Right atrium auricular region (tissue), 2 donors: ENCODE data around the gene MYL5. TPM values are rescaled to one million over a fixed set of nuclear protein-coding genes. Genes with fewer than 3 reads are reported as not detected.

Source experiments
- DNase-seq: peaks from one replicate; pipeline ENCODE4 v3.0.0-alpha.2; 2019; ENCODE audit warnings: low spot score
- H3K27ac ChIP-seq, 2 donors: fragments of 200-600 bp; sonication (generic); 1 replicate in 1 of 2; 2 replicates in 1 of 2; pipeline ENCODE4 v1.5.1; 2016 to 2019
- H3K27me3 ChIP-seq, 2 donors: fragments of 200-600 bp; sonication (generic); one replicate each; pipeline versions ENCODE4 v1.5.1 to v1.6.0; 2017 to 2019
- H3K36me3 ChIP-seq: fragments of 200-600 bp; sonication (generic); one replicate; pipeline ENCODE4 v1.5.1; 2016
- H3K4me1 ChIP-seq, 2 donors: fragments of 200-600 bp; sonication (generic); one replicate each; pipeline versions ENCODE4 v1.5.1 to v1.6.0; 2017 to 2019
- H3K4me3 ChIP-seq, 2 donors: fragments of 200-600 bp; sonication (generic); 1 replicate in 1 of 2; 2 replicates in 1 of 2; pipeline ENCODE4 v1.5.1; 2017 to 2019; ENCODE audit warnings: mild to moderate bottlenecking in 1 of 2, moderate library complexity in 1 of 2
- H3K9me3 ChIP-seq, 2 donors: fragments of 200-600 bp; sonication (generic); one replicate each; pipeline ENCODE4 v1.5.1; 2019
- CTCF ChIP-seq, 2 donors: fragments of 200-600 bp; sonication (generic); IDR thresholded peaks; one replicate each; pipeline ENCODE4 v1.5.1; 2019; ENCODE audit warnings: antibody characterized with exemption in 2 of 2
- total RNA-seq, 2 donors: library from RNA; depleted of rRNA; stranded (reverse); fragments of >200 nt; gene quantifications; one replicate each; pipeline ENCODE4 v1.1.0, GENCODE V29; 2016

The MYL5 gene
- total RNA-seq, 2 donors from 2014 or later = 3.2 to 3.6 TPM

GRCh38 chr4:655464-656151 is 18.7 kb upstream of the MYL5 start:
- no peak for TF ChIP-seq CTCF (IDR thresholded peaks at IDR 0.05)
- Histone ChIP-seq H3K27ac (no peak overlapping the region), H3K36me3 (no peaks in the 10 kb centered on the region), H3K4me1 (no peaks in the 10 kb centered on the region), H3K9me3 (no peaks in the 10 kb centered on the region), H3K27me3 (no peaks in the 10 kb centered on the region), H3K4me3 (no peak overlapping the region)
- DNase-seq = no peak

GRCh38 chr4:656436-657337 is 17.7 kb upstream of the MYL5 start:
- no peak for DNase-seq
- Histone ChIP-seq H3K4me1 (no peaks in the 10 kb centered on the region), H3K27ac (no peak overlapping the region), H3K36me3 (no peaks in the 10 kb centered on the region), H3K4me3 (no peak overlapping the region), H3K9me3 (no peaks in the 10 kb centered on the region), H3K27me3 (no peaks in the 10 kb centered on the region)
- no peak for TF ChIP-seq CTCF (IDR thresholded peaks at IDR 0.05)

GRCh38 chr4:657338-657833 is 17.0 kb upstream of the MYL5 start:
- DNase-seq = no peak

GRCh38 chr4:657834-658667 is 16.3 kb upstream of the MYL5 start:
- Histone ChIP-seq H3K4me1 (peaks cover 0 to 2% of the 10 kb centered on the region in 2 donors), H3K4me3 (no peak overlapping the region), H3K9me3 (no peaks in the 10 kb centered on the region), H3K27ac (no peak overlapping the region), H3K27me3 (no peaks in the 10 kb centered on the region), H3K36me3 (no peaks in the 10 kb centered on the region)
- TF ChIP-seq CTCF (IDR thresholded peaks at IDR 0.05) = no peak
- DNase-seq = no peak

More at GRCh38 chr4:657338-657833, 17.0 kb upstream of the MYL5 start:
- no peak overlapping the region for H3K27ac ChIP-seq
- no peak overlapping the region for H3K4me3 ChIP-seq
- H3K27me3 ChIP-seq = no peaks in the 10 kb centered on the region
- H3K4me1 ChIP-seq = no peaks in the 10 kb centered on the region
- TF ChIP-seq CTCF (IDR thresholded peaks at IDR 0.05) = no peak
- H3K36me3 ChIP-seq = no peaks in the 10 kb centered on the region
- H3K9me3 ChIP-seq = no peaks in the 10 kb centered on the region
